Fibroblast of villous mesenchyme (primary cell): ENCODE measurements around the gene BMPR1A. TPM values are rescaled to one million over a fixed set of nuclear protein-coding genes. Genes with fewer than 3 reads are reported as not detected.
A peak's percentile ranks its signal among the peaks of the same experiment; 100 is the strongest.

Source experiments
- DNase-seq: peaks from one replicate; pipeline ENCODE4 v3.0.0-alpha.2; 2010; ENCODE audit warnings: low read depth
- H3K4me3 ChIP-seq: 2 replicates; pipeline ENCODE4 v1.5.1; 2011; ENCODE audit warnings: low read depth, mild to moderate bottlenecking, low read length
- total RNA-seq: library from RNA; depleted of rRNA; stranded (reverse); fragments of >200 nt; gene quantifications from 2 replicates; pipeline ENCODE4 v1.2.3, GENCODE V29; 2012
- TF ChIP-seq, protein P1 (sequence below): IDR thresholded peaks from 2 replicates; pipeline ENCODE4 v1.5.1; 2012; ENCODE audit warnings: low read depth, mild to moderate bottlenecking, low read length; ENCODE audit not compliant: insufficient read depth

The BMPR1A gene
- 54.4 and 70.8 TPM in 2 replicates for total RNA-seq

DNA sequence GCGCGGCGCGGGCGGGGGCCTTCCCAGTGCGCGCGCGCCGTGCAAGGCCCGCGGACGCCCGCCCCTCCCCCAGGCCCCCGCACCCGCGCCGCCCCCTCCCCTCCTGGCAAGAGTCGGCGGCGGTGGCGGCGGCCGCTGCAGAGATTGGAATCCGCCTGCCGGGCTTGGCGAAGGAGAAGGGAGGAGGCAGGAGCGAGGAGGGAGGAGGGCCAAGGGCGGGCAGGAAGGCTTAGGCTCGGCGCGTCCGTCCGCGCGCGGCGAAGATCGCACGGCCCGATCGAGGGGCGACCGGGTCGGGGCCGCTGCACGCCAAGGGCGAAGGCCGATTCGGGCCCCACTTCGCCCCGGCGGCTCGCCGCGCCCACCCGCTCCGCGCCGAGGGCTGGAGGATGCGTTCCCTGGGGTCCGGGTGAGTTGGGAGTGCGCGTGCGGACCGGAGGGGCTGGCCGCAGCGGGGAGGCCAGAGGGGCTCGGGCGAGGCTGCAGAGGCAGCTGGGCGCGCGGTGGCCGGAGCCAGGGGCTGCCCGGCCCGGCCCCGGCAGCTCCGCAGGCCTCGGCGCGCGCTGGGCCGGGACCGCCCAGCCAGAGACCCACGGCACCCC lies at the start of gene BMPR1A:
Gene BMPR1A (plus strand): TSS at position 109 of the 602 bp plus-strand sequence. CDS start 119,400 bp downstream, outside the sequence.
- DNase-seq, result peak; percentile 90
- TF ChIP-seq, protein P1, sequence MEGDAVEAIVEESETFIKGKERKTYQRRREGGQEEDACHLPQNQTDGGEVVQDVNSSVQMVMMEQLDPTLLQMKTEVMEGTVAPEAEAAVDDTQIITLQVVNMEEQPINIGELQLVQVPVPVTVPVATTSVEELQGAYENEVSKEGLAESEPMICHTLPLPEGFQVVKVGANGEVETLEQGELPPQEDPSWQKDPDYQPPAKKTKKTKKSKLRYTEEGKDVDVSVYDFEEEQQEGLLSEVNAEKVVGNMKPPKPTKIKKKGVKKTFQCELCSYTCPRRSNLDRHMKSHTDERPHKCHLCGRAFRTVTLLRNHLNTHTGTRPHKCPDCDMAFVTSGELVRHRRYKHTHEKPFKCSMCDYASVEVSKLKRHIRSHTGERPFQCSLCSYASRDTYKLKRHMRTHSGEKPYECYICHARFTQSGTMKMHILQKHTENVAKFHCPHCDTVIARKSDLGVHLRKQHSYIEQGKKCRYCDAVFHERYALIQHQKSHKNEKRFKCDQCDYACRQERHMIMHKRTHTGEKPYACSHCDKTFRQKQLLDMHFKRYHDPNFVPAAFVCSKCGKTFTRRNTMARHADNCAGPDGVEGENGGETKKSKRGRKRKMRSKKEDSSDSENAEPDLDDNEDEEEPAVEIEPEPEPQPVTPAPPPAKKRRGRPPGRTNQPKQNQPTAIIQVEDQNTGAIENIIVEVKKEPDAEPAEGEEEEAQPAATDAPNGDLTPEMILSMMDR, result no peak
- H3K4me3 ChIP-seq, result peak within 1 kb of the TSS; percentile 85

DNA sequence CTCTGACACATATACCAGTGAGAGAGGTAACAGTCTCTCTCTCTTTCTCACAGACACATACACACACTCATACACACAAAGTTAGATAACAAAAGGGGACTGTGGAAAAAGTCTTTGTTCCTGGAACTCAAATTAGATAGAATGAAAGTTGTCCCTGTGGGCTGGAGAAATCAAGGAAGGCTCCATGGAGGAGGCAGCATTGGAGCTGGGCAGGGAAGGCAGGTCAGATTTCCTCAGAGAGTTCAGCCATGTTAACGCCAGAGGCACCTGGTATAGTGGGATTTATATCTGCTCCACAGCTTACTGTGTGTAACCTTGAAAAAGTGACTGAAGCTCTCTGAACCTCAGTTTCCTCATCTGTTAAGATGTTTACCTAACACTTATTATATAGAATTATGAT lies 49.4 kb upstream of the BMPR1A start:
- no peak for DNase-seq
- TF ChIP-seq, protein P1, result no peak
- H3K4me3 ChIP-seq, result no peak overlapping the region

DNA sequence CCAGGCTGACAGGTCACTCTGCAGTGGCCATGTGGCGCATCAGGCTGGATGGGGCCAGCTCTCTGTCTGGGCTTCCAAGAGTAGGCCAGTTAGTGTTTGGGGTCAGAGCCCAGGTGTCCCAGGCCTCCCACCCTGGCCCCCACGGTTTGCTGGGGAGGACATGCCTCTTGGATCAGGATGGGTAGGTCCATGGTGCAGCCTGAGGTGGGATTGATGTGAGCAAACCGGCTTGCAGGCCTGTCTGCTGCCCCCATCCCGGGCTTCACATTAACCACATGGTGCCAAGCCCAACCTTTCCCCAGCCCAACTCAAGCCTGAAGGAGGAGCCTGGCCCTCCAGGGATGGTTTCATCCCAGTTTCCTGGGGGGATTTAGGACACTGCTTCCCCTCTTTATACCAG lies 48.9 kb upstream of the BMPR1A start:
- no peak for DNase-seq
- TF ChIP-seq, protein P1, result no peak
- H3K4me3 ChIP-seq, result no peak overlapping the region

DNA sequence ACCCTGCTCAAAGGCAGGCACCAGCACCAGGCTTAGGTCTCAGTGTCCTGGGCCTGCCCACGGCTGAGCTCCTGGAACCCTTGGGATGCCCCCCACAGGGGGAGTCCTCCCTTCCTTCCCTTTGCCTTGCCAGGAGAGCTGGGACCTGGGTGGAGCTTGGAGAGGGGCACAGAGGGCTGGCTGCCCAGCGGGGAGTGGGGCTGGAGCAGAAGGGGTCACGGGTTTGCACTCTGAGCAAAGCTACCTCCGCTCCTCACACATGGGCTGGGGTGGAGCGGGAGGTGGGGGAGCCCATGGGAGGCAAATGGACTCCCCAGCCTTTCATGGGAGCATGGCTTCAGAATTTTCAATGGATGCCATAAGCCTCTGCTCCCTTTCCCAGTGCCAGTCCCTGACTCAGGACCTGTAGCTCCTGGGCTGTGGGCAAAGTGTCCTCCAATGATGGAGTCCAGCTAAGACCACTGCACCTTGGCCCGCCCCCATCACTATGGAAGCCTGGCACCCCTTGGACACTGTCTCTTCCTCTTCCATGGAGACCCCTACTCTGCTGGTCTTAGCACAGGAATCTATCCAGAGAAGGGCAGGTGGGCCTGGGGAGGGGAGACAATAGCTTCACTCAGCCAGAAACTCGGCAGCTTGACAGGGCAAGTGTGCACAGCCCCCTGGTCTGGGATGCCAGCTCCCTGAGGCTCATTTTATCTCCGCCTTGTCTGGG lies 48.2 kb upstream of the BMPR1A start:
- TF ChIP-seq, protein P1, result no peak
- no peak for DNase-seq
- H3K4me3 ChIP-seq, result no peak overlapping the region

DNA sequence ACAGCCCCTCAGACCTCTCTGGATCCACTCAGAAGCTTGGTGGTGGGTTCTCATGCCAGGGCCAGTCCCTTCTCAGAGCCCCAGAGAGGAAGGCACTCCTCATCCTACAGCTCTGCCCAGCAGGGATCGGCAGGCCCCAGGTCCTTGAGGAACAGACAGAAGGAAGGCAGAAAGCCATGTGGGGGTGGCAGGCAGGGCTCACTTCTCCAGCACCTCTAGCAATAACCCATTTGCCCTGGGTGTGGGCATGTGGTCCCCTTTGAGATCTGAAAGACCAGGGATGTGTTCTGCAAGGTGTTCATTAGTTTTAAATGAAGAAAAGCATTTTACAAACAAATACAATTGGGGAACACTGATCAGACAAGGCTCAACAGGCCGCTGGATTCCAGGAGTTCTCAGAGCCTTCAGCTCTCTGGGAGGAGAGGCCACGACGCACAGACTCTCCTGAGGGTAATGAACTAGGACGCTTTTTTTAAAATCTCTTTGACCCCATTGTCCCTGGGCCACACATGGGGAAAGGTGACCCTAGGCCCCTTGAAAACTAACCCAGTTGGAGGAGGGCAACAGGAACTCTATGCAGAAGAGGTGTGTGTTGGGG lies 47.5 kb upstream of the BMPR1A start:
- DNase-seq, result no peak
- H3K4me3 ChIP-seq, result no peak overlapping the region
- TF ChIP-seq, protein P1, result no peak

DNA sequence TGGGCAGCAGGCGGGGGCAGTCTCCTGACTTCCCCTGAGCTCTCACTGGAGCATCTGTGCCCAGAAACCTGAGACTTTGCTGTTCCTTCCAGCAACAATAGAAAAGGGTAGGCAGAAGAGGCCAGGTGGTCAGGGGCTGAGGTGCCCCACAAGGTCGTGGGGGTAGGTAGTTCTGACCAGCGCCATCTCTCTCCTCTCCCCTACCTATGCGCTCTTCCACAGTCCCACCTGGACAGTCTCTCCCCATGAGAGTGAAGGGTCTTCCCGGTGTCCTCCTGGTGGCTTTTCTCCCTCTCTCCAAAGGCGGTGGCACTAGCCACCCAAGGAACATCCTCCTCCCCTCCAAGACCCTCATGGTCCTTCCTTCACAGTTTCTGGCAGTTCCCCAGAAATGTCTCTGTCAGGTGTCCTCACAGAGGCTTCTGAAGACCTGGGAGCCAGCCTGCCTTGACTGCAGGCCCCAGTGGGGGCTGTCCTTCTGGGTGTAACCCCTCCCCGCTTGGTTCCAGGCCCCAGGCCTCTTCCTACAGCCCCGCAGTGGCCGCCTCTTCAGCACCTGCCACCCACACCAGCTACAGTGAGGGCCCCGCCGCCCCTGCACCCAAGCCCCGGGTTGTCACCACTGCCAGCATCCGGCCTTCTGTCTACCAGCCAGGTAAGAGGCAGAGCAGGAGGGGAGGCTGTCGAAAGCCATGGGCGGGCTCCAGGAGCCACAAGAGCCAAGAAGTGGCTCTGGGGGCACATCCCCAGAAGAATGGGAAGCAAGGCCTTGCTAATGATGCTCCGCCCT lies 46.8 kb upstream of the BMPR1A start:
- no peak for DNase-seq
- no peak overlapping the region for H3K4me3 ChIP-seq
- TF ChIP-seq, protein P1, result no peak
